GM19452 (cell line): ENCODE data around the gene ERFL.
"Not testable (repeated sequence)": the region's sequence is repeated elsewhere in the genome, so short reads cannot be mapped to it uniquely, and the experiment has no call there.

Source experiments
- ATAC-seq: cut with Tn5 transposase; IDR thresholded peaks from one replicate; pipeline ENCODE4 v1.9.1; 2021; ENCODE audit not compliant: unreplicated experiment

The ERFL gene

DNA sequence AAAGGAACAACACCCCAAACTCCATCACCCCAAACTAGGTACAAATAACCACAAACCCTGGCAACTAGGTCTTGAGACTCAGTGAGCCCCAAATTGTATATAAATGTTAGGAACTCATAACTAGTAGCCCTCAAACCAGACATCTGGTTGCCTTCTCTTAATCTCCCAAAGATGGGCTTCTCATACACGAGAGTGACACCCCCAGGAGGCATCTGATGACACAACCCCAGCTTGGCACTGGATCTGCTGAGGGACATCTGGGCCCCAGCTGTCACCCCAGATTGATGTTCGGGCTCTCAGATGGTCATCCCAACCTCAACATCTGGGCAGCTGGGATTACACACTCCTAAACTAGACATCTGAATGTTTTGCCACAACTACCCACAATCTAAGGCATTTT is 16.1 kb upstream of the ERFL start:
- ATAC-seq: no peak

- no peak for ATAC-seq
Measured at GRCh38 chr19:41941410-41942202, 13.4 kb upstream of the ERFL start.

DNA sequence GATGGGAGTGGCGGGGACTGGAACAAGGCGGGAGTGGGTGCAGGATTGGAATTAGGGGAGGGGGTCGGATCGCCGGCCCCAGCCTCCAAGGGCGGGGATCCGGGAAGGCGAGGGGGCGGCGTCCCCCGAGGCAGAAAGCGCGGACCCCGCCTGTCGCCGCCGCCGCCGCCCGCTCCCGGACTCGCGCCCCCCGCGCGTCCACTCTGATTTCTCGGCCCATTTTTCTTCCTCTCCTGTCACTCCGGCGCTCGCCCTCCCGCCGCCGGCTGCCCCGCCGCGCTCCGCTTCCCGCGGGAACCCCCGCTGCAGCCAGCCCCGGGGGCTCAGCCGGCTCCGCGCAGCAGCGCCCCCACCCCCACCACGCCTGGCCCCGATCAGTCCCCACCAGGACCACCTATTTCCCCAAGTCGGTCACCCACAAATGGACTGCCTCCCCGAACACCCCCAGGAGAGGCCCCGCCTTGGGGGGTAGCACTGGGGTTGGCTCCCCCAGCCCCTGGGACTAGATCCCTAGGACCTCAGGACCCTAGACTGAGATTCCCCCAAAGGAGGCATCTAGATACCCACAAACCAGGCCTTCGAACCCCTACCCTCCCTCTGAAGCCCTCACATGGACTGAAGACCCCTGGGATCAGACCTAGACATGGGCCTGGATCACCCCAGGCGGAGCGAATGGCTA is 12.6 kb upstream of the ERFL start:
- ATAC-seq: no peak

DNA sequence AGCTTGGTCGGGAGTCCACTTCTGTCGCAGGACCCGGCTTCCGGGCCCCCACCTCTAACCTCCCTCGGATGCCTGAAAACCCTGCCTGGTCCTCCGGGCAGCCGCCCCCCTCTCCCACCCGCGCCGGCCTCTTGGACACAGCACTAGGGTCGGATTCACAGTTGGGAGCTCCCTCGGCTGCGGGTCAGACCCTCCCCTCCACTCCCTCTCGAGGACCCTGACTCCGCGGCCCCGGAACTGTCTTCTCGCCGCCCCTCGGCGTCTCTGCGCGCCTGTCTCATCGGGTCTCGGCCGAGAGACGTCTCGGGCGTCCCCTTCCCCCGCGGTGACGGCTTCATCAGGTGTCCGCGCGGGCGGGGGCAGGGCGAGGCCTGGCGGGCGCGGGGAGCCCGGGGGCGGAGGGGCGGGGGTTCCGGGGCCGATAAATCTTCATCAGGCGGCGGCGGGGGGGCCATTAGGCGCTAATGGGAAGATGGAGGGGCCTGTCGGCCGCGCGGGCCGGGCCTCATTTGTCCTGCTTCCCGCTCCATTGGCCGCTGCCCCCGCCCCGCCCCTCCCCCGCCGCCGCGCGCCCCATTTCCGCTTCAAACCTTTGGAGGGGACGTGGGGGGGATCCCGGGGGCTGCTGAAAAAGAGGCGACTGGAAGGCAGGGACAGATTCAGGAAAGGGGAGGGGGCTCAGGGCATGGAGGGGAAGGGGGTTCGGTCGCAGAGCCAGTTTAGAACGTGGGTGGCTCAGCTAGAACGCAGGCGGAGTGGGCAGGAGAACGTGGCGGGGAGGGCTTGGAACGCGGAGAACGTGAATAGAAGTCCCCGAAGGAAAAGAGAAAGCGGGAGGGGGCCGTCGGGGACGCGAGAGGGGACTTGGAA is 11.8 kb upstream of the ERFL start:
- ATAC-seq: no peak

DNA sequence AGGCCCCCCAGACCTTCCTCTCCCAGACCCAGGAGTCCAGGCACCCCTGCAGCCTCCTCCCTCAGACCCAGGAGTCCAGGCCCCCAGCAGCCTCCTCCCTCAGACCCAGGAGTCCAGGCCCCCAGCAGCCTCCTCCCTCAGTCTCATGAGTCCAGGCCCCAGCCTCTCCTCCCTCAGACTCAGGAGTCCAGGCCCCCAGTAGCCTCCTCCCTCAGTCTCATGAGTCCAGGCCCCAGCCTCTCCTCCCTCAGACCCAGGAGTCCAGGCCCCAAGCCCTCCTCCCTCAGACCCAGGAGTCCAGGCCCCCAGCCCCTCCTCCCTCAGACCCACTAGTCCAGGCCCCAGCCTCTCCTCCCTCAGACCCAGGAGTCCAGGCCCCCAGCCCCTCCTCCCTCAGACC is 11.0 kb upstream of the ERFL start:
- ATAC-seq: not testable (repeated sequence)

GRCh38 chr19:41937525-41938468 is 9.5 kb upstream of the ERFL start:
- no peak for ATAC-seq

GRCh38 chr19:41936961-41937360 is 8.7 kb upstream of the ERFL start:
- no peak for ATAC-seq

DNA sequence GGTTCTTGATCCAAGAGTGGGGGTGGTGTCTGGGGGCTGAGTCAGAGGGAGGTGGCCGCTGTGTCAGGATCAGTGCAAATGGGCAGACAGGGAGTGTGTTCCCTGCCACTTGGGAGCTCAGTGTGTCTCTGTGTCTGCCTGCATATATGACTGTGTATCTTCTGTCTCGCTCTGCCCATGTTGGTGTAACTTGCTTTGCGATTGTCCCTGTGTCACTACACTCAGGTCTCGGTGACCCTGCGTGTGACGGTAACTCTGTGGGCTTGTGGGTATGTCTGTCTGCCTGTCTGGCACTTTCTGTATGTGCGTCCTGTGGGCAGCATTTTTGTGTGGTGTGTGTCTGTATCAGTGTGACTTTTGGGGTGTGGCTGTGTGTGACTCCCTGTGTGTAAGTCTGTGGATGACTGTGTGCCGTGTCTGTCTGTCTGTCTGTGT is 8.2 kb upstream of the ERFL start:
- no peak for ATAC-seq

GRCh38 chr19:41935760-41936415 is 7.6 kb upstream of the ERFL start:
- ATAC-seq: no peak

- no peak for ATAC-seq
Measured at GRCh38 chr19:41934849-41935374, 6.7 kb upstream of the ERFL start.

DNA sequence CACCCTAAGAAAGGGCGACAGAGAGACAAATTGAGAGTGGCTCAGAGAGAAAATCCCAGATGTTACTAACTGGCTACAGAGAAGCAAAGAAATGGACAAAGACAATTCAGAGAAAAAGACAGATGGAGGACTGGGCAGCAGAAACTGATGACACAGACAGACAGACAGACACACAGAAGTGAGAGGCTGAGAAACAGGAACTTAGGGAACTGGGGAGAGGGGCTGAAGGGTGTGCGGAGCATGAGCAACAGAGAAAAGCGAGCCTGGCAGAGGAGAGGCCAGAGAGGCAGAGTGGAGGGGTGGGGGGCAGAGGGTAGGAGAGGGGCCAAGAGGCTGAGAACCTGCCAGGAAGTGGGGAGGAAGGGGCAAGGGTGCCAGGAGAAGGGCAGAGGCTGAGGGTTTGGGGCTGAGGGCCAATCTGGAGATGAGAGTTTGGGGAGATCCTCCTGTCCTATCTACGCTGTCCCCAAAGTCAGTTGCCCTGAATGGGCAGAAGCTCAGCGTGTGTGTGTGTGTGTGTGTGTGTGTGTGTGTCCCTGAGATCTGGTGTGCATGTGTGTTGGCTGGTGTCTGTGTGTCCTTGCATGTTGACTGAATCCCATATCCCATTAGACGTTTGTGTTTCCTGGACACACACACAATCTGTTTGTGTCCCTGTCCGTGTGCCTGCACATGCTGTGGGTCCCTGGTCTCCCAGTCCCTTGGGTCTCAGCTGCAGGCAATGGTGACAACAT is 5.6 kb upstream of the ERFL start:
- no peak for ATAC-seq

- ATAC-seq: no peak
Measured at GRCh38 chr19:41932720-41933332, 4.6 kb upstream of the ERFL start.

DNA sequence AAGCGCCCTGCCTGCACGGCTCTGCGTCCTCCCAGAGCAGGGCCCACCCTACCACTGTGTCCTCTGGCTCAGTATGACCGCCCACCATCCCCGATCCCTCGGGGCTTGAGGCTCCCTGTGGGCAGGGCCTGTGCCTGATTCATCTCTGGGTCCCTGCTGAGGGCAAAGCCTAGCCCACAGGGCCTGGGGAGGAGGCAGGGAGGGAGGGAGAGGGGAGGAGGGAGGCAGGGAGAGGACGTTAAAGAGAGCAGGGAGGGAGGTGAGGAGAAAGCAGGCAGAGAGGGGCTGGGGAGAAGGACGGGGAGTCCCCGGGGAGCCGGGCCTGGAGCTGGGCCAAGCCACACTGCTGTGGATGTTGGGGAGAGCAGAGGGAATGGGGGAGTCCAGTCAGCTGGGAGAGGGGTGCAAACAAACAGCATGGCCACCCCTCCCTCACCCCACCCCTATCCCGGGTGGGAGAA is 4.0 kb upstream of the ERFL start:
- no peak for ATAC-seq

- ATAC-seq: no peak
Measured at GRCh38 chr19:41930926-41931592, 2.8 kb upstream of the ERFL start.

GRCh38 chr19:41930322-41930722 is 2.1 kb upstream of the ERFL start:
- no peak for ATAC-seq

DNA sequence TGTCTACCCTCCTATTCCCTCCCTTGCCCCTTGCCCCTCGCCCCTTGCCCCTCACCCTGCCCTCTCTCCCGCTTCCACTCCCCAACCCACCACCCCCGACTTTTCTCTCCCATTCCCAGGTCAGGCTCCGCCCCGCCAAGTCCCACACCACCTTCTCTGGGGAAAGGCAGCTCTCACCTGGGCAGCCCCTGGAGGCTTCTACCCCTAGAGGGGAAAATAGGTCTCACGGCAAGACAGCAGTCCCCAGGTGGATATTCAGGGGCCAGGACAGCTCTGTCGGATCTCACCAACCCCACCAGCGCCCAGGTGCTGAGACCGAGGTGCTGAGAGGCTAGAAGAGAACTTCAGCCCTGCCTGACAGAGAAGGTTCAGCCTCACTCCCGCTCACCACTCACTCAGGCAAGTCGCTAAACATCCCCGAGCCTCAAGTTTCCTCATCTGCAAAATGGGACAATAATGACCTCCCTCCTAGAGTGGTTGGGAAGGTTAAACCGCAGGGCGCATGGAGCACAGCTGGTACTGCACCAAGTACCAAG is 1.4 kb upstream of the ERFL start:
- no peak for ATAC-seq

DNA sequence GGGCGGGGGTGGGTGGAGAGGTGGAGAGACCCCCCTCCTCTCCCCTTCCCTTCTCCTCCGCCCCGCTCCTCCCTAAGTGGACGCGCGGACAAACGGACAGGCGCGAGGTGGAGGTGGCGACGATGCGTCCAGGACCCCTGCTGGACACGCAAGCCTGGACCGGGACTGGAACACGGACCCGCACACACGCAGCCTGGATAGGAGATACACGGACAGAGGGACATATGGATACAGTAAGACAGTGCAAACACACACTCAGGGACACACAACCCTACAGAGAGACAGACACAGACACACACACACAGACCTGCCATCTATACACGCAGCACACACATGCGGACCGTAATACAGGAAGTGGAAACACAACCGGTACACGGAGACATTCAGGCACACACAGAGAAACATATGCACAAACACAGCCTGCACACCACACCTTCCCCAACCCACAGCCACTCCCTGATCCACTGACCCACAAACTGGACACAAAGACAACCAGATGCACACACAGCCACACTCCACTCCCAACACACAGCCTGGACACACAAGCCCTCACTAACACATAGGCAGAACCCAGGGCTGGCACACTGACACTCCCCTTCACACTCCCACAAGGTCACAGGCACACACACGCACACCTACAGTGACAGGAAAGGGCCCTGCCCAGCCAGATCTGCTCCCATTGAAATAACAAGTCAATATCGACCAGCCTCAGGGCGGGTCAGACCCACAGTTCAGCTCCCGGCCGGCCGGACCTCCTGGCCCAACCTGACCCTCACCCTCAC is 696 bp upstream of the ERFL start:
- no peak for ATAC-seq
